HG03442 (cell line): ENCODE data around the gene MTA1.

Experiments used
- ATAC-seq: cut with Tn5 transposase; IDR thresholded peaks from one replicate; pipeline ENCODE4 v1.9.1; 2021; ENCODE audit warnings: mild to moderate bottlenecking, moderate library complexity; ENCODE audit not compliant: unreplicated experiment

MTA1 gene

DNA sequence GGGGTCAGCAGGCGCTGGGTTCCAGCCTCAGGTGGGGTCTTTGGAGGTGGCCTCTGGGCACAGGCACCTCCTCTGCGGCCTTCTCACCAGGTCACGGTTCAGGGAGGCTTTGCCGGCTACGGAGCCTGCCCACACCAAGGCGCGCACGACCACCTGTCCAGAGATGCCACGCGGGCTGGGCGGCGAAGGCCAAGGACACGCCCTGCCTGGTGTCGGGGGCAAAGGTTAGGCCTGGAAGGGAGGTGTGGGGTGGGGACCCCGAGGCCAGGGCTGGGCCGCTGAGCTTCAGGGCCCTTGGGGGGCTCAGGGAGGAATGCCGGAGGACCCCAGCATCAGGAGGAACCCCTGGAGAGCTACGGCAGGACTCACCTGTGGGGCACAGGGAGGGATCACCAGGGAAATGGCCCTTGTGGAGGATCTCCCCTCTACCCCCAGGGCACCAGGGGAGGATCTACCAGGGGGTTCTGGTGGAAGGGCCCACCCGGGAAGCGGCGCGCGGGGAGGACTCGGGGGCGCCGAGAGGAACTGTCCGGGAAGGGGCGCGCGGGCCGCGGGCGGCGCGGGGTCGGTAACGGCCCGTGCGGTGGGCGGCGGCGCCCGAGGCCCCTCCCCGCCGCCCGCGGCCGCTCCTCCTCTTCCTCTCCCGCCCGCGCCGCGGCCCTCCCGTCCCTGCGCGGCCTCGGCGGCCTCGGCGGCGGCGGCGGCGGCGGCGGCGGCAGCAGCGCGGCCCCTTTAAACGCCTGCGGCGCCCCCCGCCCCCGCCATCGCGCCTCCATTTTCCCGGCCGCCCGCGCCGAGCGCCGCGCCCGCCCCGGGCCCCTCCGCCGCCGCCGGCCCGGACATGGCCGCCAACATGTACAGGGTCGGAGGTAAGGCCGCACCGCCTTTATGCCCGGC lies at the start of gene MTA1:
TSS of gene MTA1 (plus strand) at position 633 of the 897 bp plus-strand sequence. CDS start at position 842, 209 bp downstream.
- no peak for ATAC-seq

- ATAC-seq, result no peak
Measured at GRCh38 chr14:105374389-105374788, 45.2 kb upstream of the MTA1 start.

DNA sequence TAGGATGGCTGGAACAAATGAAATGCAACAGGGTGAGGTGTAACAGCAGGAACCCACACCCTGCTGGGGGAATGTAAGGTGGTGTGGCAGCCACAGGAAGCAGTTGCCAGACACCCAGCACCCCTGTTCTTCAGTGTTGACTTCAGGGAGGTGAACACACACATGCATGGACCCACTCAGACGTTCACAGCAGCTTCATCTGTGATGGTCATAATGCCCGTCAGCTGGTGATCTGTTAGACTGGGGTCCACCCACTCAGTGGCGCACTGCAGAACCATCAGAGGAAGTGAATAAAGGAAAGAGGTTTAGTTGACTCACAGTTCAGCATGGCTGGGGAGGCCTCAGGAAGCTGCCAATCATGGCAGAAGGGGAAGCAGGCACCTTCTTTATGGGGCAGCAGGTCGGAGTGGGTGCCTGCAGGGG lies 44.0 kb upstream of the MTA1 start:
- ATAC-seq, result no peak

DNA sequence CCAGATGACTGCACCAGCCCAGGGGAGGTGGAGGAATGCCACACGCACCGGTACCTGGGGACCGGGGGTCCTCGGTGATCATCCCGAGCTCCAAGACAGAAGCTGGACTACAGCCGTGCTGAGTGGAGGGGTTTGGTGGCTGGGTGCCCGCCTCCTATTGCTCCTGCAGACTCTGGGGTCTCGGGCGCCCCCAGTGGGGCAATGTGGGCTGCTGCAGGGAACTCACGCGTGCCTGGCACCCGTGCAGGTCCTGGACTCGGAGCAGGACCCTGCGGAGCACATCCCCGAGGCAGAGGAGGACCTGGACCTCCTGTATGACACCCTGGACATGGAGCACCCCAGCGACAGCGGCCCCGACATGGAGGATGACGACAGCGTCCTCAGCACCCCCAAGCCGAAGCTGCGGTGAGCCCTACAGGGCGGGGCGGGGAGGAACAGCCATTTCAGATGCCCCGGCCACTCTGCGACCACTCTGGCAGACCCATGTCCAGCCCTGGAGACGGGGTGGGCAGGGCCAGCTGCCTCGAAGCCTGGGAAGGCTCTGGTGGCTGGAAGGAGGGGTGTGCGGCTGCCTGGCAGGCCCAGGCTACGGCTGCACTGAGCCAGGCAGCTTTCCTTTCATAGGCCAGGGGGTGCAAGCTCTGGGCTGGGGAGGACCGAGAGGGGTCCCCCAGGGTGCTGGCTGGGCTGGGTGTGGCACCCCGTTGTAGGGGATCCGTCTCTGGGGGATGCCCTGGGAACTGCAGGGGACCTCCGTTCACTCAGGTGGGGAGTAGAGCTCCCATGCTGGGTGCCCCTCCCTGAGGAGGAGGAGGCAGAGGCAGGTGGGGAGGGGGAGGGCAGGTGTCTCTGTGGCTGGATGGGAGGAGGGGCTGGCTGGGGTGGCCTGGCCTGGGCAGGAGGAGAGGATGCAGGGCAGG lies 42.8 kb upstream of the MTA1 start:
- ATAC-seq, result no peak

DNA sequence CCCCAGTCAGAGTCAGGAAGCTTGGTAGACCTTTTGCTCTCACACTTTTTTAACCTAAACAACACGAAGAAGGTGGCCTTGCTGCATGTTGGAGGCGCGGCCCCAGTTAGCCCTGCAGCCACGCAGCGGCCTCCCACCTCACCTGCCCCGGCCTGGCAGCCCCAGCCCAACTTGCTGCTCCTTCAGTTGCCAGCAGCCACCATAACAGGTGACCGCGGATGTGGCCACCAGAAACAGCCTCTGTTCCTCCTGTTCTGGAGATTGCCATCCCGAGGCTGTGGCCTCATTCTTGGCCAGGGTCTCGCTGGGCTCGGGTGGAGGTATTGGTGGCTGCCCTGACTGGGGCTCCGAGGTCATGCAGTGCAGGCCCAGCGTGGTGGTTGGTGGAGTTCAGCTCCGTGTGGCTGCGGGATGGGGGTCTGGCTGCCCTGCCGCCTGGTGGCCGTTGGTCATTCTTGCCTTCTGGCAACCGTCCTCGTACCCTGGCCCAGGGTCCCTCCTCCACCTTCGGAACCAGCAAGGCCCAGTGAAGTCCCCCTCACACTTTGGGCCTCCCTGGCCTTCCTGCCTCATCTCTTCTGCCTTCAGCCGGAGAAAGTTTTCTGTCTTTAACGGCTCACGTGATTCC lies 42.0 kb upstream of the MTA1 start:
- no peak for ATAC-seq

GRCh38 chr14:105378199-105378598 lies 41.4 kb upstream of the MTA1 start:
- ATAC-seq, result no peak

GRCh38 chr14:105378873-105379685 lies 40.5 kb upstream of the MTA1 start:
- no peak for ATAC-seq

- no peak for ATAC-seq
Measured at GRCh38 chr14:105379946-105380345, 39.7 kb upstream of the MTA1 start.

- no peak for ATAC-seq
Measured at GRCh38 chr14:105380756-105381155, 38.9 kb upstream of the MTA1 start.

- no peak for ATAC-seq
Measured at GRCh38 chr14:105381446-105382342, 37.9 kb upstream of the MTA1 start.

- ATAC-seq, result no peak
Measured at GRCh38 chr14:105382343-105383082, 37.1 kb upstream of the MTA1 start.

DNA sequence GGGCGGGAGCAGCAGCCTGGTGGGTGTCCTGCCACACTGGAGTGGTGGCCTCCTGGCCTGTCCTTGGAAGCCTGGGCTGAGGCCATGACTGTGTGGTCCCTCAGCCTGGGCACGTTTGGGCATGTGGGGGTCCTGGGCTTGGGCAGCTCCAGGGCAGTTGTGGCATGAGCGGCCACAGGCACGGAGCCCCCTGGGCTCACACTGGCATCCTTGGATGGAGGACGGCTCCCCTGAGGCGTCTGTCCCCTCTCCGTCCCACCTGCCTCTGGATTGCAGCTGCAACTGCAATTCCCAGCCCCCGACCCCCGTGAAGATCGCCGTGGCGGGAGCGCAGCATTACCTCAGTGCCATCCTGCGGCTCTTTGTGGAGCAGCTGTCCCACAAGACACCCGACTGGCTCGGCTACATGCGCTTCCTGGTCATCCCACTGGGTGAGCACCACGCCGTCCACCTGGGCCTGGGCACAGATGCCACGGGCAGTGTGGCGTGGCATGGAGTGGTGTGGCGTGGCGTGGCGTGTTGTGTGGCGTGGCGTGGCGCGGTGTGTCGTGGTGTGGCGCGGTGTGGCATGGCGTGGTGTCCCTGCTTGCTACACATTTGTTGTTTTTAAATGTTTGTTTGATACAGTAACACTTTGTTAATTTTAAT lies 36.4 kb upstream of the MTA1 start:
- no peak for ATAC-seq

GRCh38 chr14:105384041-105384557 lies 35.5 kb upstream of the MTA1 start:
- ATAC-seq, result no peak

DNA sequence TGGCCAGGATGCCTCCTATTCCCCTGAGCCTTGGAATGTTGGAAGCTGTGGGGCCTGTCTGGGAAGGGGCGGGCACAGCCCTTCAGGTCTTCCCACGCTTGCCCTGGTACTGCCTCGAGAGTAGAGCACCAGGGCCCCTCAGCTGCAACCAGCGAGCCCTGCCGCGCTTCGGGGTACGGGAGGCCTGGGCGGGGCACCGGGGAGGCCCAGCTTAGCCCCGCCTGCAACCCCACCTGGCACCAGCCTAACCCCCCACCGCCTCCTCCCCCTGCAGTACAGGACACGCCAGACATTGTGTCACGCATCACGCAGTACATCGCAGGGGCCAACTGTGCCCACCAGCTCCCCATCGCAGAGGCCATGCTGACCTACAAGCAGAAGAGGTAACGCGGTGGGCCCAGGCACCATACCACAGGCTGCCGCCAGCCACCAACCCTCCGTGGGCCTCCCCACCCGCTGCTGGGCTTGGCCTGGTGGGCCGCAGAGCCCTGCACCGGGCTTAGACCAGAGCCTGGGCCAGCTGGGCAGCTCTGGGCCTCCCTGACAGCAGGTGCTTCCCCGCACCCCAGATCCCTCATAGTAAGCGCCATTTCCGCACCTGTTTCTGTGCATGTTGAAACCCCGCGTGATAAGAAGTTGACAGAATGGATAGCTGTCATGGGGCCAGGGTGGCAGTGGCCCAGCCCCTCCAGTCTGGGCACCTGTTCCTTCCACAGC lies 34.9 kb upstream of the MTA1 start:
- no peak for ATAC-seq

DNA sequence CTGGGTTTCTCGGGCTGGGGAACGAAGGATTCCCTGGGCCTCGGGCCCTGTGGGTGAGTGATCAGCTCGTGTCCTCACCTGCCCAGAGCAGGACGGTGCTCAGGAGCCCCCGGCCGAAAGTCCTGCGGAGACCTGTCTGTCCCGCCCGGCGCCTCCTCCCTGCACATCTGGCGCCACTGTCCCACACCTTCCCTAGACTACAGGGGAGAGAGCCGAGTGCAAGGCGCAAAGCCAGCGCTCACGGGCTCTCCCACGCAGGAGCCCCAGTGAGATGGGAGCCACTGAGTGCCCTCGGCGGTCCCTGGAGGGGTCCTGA lies 34.3 kb upstream of the MTA1 start:
- no peak for ATAC-seq

- no peak for ATAC-seq
Measured at GRCh38 chr14:105385698-105386365, 33.8 kb upstream of the MTA1 start.
